Coronary artery (tissue), 2 donors: ENCODE measurements around the gene TCF12.
A peak's percentile ranks its signal among the peaks of the same experiment; 100 is the strongest.

Experiments used
- DNase-seq: peaks from one replicate; pipeline ENCODE4 v3.0.0-alpha.2; 2017; ENCODE audit warnings: low spot score
- H3K27ac ChIP-seq, 2 donors: fragments of 200-600 bp; sonication (generic); one replicate each; pipeline ENCODE4 v1.5.1; 2016 to 2019
- H3K4me3 ChIP-seq: fragments of 200-600 bp; sonication (generic); 2 replicates; pipeline ENCODE4 v1.5.1; 2016; ENCODE audit warnings: mild to moderate bottlenecking, moderate library complexity
- CTCF ChIP-seq: fragments of 200-600 bp; sonication (generic); IDR thresholded peaks from one replicate; pipeline ENCODE4 v1.5.1; 2019; ENCODE audit warnings: antibody characterized with exemption

The TCF12 gene

GRCh38 chr15:57133127-57133968 is 214.9 kb downstream of the TCF12 start:
- TF ChIP-seq CTCF, result no peak
- DNase-seq, result no peak
- Histone ChIP-seq H3K27ac (no peak overlapping the region), H3K4me3 (no peak overlapping the region)

GRCh38 chr15:57134071-57134605 is 215.7 kb downstream of the TCF12 start:
- no peak overlapping the region for H3K27ac ChIP-seq
- no peak for TF ChIP-seq CTCF

GRCh38 chr15:57134851-57135250 is 216.4 kb downstream of the TCF12 start:
- TF ChIP-seq CTCF, result no peak
- no peak for DNase-seq
- no peak overlapping the region for H3K4me3 ChIP-seq
- no peak overlapping the region for H3K27ac ChIP-seq

More at GRCh38 chr15:57134071-57134605, 215.7 kb downstream of the TCF12 start:
- no peak for DNase-seq
- no peak overlapping the region for H3K4me3 ChIP-seq

- DNase-seq, result no peak
- no peak for TF ChIP-seq CTCF
- Histone ChIP-seq H3K4me3 (peak overlapping the region; percentile 36), H3K27ac (no peak overlapping the region)
Observed at GRCh38 chr15:57135800-57136199, 217.4 kb downstream of the TCF12 start.

- Histone ChIP-seq H3K4me3 (no peak overlapping the region), H3K27ac (no peak overlapping the region)
- peak; percentile 62 for TF ChIP-seq CTCF
- no peak for DNase-seq
Observed at GRCh38 chr15:57138349-57138788, 219.9 kb downstream of the TCF12 start.

GRCh38 chr15:57143511-57144078 is 225.2 kb downstream of the TCF12 start:
- no peak overlapping the region for H3K4me3 ChIP-seq
- H3K27ac ChIP-seq, result no peak overlapping the region
- no peak for DNase-seq
- no peak for TF ChIP-seq CTCF
